ENCODE results near the gene ROBO1.
"Not testable (repeated sequence)": the region's sequence is repeated elsewhere in the genome, so short reads cannot be mapped to it uniquely, and the experiment has no call there.

The ROBO1 gene

GRCh38 chr3:78900426-78900825, 867.4 kb downstream of the ROBO1 start:
- DNase-seq = no peak

- no peak for DNase-seq
These were observed 872.3 kb downstream of the ROBO1 start for GRCh38 chr3:78895528-78895927.

GRCh38 chr3:78894787-78895186, 873.0 kb downstream of the ROBO1 start:
- no peak for DNase-seq

- no peak for DNase-seq
These were observed 874.6 kb downstream of the ROBO1 start for GRCh38 chr3:78893161-78893560.

- DNase-seq = no peak
These were observed 878.5 kb downstream of the ROBO1 start for GRCh38 chr3:78889348-78889747.

- no peak for DNase-seq
These were observed 879.2 kb downstream of the ROBO1 start for GRCh38 chr3:78888635-78889034.

GRCh38 chr3:78887547-78888011, 880.2 kb downstream of the ROBO1 start:
- DNase-seq = peak; percentile 4

- DNase-seq = no peak
These were observed 880.8 kb downstream of the ROBO1 start for GRCh38 chr3:78887029-78887428.

- DNase-seq = not testable (repeated sequence)
These were observed 883.2 kb downstream of the ROBO1 start for GRCh38 chr3:78884567-78884966.

GRCh38 chr3:78882251-78882650, 885.5 kb downstream of the ROBO1 start:
- no peak for DNase-seq

- no peak for DNase-seq
These were observed 886.3 kb downstream of the ROBO1 start for GRCh38 chr3:78881501-78881900.

GRCh38 chr3:78880603-78881461, 887.0 kb downstream of the ROBO1 start:
- DNase-seq = no peak

- DNase-seq = no peak
These were observed 888.4 kb downstream of the ROBO1 start for GRCh38 chr3:78879295-78879860.

- DNase-seq = no peak
These were observed 889.0 kb downstream of the ROBO1 start for GRCh38 chr3:78878789-78879188.

GRCh38 chr3:78878011-78878410, 889.8 kb downstream of the ROBO1 start:
- DNase-seq = no peak

- DNase-seq = no peak
These were observed 891.9 kb downstream of the ROBO1 start for GRCh38 chr3:78875851-78876250.

GRCh38 chr3:78875436-78875835, 892.4 kb downstream of the ROBO1 start:
- DNase-seq = no peak

GRCh38 chr3:78873641-78874040, 894.2 kb downstream of the ROBO1 start:
- no peak for DNase-seq

GRCh38 chr3:78872195-78872594, 895.6 kb downstream of the ROBO1 start:
- DNase-seq = no peak

- no peak for DNase-seq
These were observed 896.8 kb downstream of the ROBO1 start for GRCh38 chr3:78871048-78871447.

GRCh38 chr3:78870484-78870883, 897.3 kb downstream of the ROBO1 start:
- no peak for DNase-seq

GRCh38 chr3:78868570-78868969, 899.2 kb downstream of the ROBO1 start:
- DNase-seq = no peak

GRCh38 chr3:78867409-78868372, 900.1 kb downstream of the ROBO1 start:
- no peak for DNase-seq
